Uterus (tissue), 4 donors: ENCODE data around the gene CDHR4. TPM values are rescaled to one million over a fixed set of nuclear protein-coding genes. Genes with fewer than 3 reads are reported as not detected.
A peak's percentile ranks its signal among the peaks of the same experiment; 100 is the strongest.

Source experiments
- DNase-seq, 2 donors: peaks; one replicate each; pipeline ENCODE4 v3.0.0-alpha.2; 2019 to 2020
- H3K27ac ChIP-seq, 2 donors: fragments of 200-600 bp; sonication (generic); 1 replicate in 1 of 2; 2 replicates in 1 of 2; pipeline ENCODE4 v1.5.1; 2016 to 2018
- H3K27me3 ChIP-seq, 2 donors: fragments of 200-600 bp; sonication (generic); one replicate each; pipeline ENCODE4 v1.5.1; 2018 to 2019; ENCODE audit warnings: control low read depth in 1 of 2
- H3K36me3 ChIP-seq, 2 donors: fragments of 200-600 bp; sonication (generic); one replicate each; pipeline ENCODE4 v1.5.1; 2019; ENCODE audit warnings: control low read depth in 1 of 2
- H3K4me1 ChIP-seq, 2 donors: fragments of 200-600 bp; sonication (generic); one replicate each; pipeline ENCODE4 v1.5.1; 2018 to 2019; ENCODE audit warnings: control low read depth in 1 of 2
- H3K4me3 ChIP-seq, 2 donors: fragments of 200-600 bp; sonication (generic); 1 replicate in 1 of 2; 2 replicates in 1 of 2; pipeline ENCODE4 v1.5.1; 2018 to 2019; ENCODE audit warnings: mild to moderate bottlenecking in 1 of 2
- H3K9me3 ChIP-seq, 2 donors: fragments of 200-600 bp; sonication (generic); one replicate each; pipeline ENCODE4 v1.5.1; 2019; ENCODE audit warnings: control low read depth in 1 of 2
- CTCF ChIP-seq, 4 experiments: fragments of 200-600 bp in 2 of 4; fragments of 450-650 bp in 2 of 4; sonication (generic) in 2 of 4; IDR thresholded peaks; one replicate each; pipeline ENCODE4 v1.5.1; 2016 to 2019; ENCODE audit warnings: antibody characterized with exemption in 4 of 4, mild to moderate bottlenecking in 2 of 4, moderate library complexity in 1 of 4
- POLR2A ChIP-seq, 2 donors: fragments of 450-650 bp; IDR thresholded peaks; one replicate each; pipeline ENCODE4 v1.6.1; 2016; ENCODE audit warnings: antibody characterized with exemption in 2 of 2, mild to moderate bottlenecking in 1 of 2, moderate library complexity in 1 of 2
- intact Hi-C: fragments of 100-400 bp; cut with DNase I; formaldehyde crosslinking; loops from one replicate; pipeline ENCODE4 v1.15.1; 2023; ENCODE audit warnings: low total_unique reads
- total RNA-seq, 4 donors: library from RNA; depleted of rRNA in 3 of 4; stranded (reverse); fragments of >200 nt in 3 of 4; gene quantifications; one replicate each; pipeline versions ENCODE4 v1.1.0 to v1.2.4, GENCODE V29; 2014 to 2023
- donor health status: DM: yes; HTN: yes; CAD: no.

The CDHR4 gene
- total RNA-seq, 4 donors from 2014 or later: 0.41 to 1.6 TPM; not detected in 2

- no peaks in the 10 kb centered on the region for H3K36me3 ChIP-seq
- H3K4me1 ChIP-seq: peaks cover 0 to 32% of the 10 kb centered on the region in 2 donors
- H3K27ac ChIP-seq: peak overlapping the region; percentile 92 to 94
- H3K27me3 ChIP-seq: no peaks in the 10 kb centered on the region
- no peaks in the 10 kb centered on the region for H3K9me3 ChIP-seq
- intact Hi-C loops: loop anchor here (2.0 kb wide), 1 partner anchor 35 kb away; no protein-coding TSS in a partner anchor
- DNase-seq: peak; percentile 40 to 59
- TF ChIP-seq POLR2A (IDR thresholded peaks at IDR 0.05) (no peak), CTCF (IDR thresholded peaks at IDR 0.05) (no peak)
- peak overlapping the region; percentile 72 to 84 for H3K4me3 ChIP-seq
Measured at GRCh38 chr3:49803465-49804140, 3.9 kb upstream of the CDHR4 start.

DNA sequence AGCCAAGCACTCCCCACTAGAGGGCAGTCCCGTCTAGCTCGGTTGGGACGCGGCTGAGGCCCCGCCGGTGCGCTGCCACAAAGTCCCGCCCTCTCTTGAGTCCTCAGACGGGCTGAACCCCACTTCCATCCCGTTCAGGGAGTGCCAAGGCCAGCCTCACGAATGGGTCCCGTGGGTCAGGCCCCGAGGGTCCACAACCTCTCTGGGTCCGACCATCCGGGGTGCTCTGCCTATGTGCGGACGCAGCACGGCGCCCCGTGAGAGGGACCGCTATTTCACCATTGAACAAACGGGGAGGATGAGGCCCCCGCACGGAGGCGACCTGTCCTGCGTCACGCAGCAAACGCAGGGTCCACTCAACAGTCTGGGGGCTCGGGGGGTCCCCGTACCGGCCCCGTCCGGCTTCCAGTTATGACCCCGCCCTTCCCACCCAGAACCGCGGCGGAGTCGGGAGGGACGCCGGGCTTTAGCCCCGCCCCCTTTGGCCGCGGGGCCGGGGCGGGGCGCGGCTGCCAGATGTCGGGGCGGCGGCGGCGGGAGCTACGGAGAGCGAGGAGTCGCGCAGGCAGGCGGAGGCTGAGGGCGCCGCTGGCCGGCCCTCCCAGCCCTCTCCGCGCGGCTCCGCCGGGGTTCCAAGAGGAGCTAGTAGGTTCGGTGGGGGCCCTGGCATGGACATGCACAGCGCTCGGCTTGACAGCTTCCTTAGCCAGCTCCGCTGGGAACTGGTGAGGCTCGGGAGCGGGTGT, 3.2 kb upstream of the CDHR4 start, which contains the start of gene INKA1:
Gene INKA1 (plus strand): TSS at position 543 of the 746 bp plus-strand sequence. CDS start 132 bp downstream, at position 675.
- intact Hi-C loops: loop anchor here (2.0 kb wide), 1 partner anchor 36 kb away; no protein-coding TSS in a partner anchor
- TF ChIP-seq POLR2A (IDR thresholded peaks at IDR 0.05): peak; percentile 69 to 77
- TF ChIP-seq CTCF (IDR thresholded peaks at IDR 0.05): peak; percentile 84 to 96 (median 91)
- Histone ChIP-seq H3K9me3 (no peaks in the 10 kb centered on the region), H3K4me1 (peaks cover 0 to 32% of the 10 kb centered on the region in 2 donors), H3K27me3 (no peaks in the 10 kb centered on the region), H3K27ac (peak within 1 kb of the TSS; percentile 92 to 94), H3K36me3 (no peaks in the 10 kb centered on the region), H3K4me3 (peak within 1 kb of the TSS; percentile 72 to 84)
- DNase-seq: peak; percentile 90 to 91

DNA sequence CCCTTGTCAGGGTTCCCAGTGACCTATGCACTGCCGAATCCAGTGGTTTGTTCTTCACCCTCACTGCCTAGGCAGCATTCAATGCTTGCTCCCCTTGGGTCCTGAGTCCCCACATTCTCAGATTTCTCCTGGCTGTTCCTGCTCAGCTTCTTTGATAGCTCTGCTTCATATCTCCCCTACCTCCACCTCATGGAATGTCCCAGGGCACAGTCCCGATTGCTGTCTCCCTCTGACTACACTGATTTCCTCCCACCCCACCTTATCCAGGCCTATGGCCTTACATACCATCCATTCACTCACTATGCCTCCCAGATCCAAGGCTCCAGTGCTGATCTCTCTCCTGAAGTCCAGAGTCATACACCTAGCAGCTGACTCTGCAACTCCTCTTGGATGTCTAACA, 1.5 kb upstream of the CDHR4 start:
- TF ChIP-seq POLR2A (IDR thresholded peaks at IDR 0.05) (no peak), CTCF (IDR thresholded peaks at IDR 0.05) (no peak)
- Histone ChIP-seq H3K9me3 (no peaks in the 10 kb centered on the region), H3K4me3 (no peak overlapping the region), H3K27me3 (no peaks in the 10 kb centered on the region), H3K4me1 (peaks cover 0 to 26% of the 10 kb centered on the region in 2 donors), H3K27ac (no peak overlapping the region), H3K36me3 (no peaks in the 10 kb centered on the region)
- DNase-seq: no peak
- intact Hi-C loops: no loop called here

DNA sequence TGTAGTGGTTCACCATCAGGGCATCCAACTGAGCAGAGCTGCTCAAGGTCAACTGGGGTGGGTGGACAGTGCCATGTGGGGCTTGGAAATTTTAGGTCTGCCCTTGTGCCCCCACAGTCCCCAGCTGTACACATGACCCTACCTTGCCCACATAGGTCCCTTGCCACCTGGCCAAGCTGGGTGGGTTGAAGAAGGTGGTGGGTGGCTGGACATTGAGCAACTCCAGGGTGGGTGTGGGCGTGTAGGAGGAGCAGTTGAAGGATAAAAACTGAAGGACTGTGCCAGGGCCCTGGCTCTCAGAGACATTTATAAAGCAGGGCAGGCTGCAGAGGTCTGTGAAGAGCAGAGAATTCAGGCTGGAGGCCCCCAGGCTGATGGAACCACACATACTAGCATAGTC, 568 bp downstream of the CDHR4 start:
- no peak for TF ChIP-seq POLR2A (IDR thresholded peaks at IDR 0.05)
- no peak for TF ChIP-seq CTCF (IDR thresholded peaks at IDR 0.05)
- no peak for DNase-seq
- H3K27ac ChIP-seq: no peak overlapping the region
- peaks cover 0 to 6% of the 10 kb centered on the region in 2 donors for H3K4me1 ChIP-seq
- no peak overlapping the region for H3K4me3 ChIP-seq
- H3K36me3 ChIP-seq: no peaks in the 10 kb centered on the region
- no peaks in the 10 kb centered on the region for H3K27me3 ChIP-seq
- intact Hi-C loops: no loop called here
- H3K9me3 ChIP-seq: no peaks in the 10 kb centered on the region
